ENCODE data around the gene PAPOLG.

DNA sequence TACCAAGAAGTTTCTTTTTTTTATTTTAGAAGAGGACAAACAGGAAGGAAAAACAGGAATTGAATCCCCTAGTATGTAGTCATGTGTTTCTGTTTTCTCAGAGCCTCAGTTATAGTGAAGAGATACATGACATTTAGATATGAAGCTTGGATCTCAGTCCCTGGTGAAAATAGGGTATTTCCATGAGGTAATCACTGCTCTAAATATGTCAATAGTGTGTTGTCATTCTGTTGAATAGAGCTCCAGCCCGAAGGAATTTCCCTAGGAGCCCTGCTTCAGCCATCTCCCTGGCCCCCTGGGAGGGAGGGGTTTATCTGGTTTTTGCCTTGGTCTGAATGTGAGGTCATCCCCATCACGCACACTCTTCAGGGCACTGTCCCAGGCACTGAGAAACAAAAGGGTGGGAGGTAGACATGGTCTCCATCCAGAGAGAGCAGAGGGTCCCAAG lies 78.2 kb downstream of the PAPOLG start:
- TF ChIP-seq, protein P1, sequence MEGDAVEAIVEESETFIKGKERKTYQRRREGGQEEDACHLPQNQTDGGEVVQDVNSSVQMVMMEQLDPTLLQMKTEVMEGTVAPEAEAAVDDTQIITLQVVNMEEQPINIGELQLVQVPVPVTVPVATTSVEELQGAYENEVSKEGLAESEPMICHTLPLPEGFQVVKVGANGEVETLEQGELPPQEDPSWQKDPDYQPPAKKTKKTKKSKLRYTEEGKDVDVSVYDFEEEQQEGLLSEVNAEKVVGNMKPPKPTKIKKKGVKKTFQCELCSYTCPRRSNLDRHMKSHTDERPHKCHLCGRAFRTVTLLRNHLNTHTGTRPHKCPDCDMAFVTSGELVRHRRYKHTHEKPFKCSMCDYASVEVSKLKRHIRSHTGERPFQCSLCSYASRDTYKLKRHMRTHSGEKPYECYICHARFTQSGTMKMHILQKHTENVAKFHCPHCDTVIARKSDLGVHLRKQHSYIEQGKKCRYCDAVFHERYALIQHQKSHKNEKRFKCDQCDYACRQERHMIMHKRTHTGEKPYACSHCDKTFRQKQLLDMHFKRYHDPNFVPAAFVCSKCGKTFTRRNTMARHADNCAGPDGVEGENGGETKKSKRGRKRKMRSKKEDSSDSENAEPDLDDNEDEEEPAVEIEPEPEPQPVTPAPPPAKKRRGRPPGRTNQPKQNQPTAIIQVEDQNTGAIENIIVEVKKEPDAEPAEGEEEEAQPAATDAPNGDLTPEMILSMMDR (IDR thresholded peaks at IDR 0.05) = no peak
- TF ChIP-seq POLR2A (IDR thresholded peaks at IDR 0.05) = no peak
